ENCODE data around the gene SIGMAR1.

DNA sequence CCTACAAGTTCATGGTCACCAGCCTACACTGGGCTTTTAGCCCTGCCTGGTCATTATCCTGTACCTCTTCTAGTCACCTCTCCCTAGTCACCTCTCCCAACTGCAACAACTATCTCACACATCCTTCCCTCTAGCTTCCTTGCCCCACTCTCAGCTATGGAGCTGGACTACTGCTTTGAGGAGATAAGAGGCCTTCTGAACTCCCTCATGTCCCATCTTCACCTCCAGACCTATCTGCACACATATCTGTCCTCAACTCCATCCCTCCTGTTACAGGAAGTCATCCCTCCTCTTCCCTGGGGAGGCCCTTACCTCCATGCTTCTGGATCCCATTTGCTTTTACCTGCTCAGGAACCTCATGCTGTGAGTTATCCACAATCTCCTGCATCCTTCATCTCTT is 31.4 kb downstream of the SIGMAR1 start:
- no peak for TF ChIP-seq POLR2A (IDR thresholded peaks at IDR 0.05)
- TF ChIP-seq, protein P1, sequence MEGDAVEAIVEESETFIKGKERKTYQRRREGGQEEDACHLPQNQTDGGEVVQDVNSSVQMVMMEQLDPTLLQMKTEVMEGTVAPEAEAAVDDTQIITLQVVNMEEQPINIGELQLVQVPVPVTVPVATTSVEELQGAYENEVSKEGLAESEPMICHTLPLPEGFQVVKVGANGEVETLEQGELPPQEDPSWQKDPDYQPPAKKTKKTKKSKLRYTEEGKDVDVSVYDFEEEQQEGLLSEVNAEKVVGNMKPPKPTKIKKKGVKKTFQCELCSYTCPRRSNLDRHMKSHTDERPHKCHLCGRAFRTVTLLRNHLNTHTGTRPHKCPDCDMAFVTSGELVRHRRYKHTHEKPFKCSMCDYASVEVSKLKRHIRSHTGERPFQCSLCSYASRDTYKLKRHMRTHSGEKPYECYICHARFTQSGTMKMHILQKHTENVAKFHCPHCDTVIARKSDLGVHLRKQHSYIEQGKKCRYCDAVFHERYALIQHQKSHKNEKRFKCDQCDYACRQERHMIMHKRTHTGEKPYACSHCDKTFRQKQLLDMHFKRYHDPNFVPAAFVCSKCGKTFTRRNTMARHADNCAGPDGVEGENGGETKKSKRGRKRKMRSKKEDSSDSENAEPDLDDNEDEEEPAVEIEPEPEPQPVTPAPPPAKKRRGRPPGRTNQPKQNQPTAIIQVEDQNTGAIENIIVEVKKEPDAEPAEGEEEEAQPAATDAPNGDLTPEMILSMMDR (IDR thresholded peaks at IDR 0.05 in 8 of 11, conservative IDR thresholded peaks at IDR 0.05 in 3 of 11): no peak
- TF ChIP-seq POLR2AphosphoS5 (IDR thresholded peaks at IDR 0.05): no peak

Data from spleen (tissue), 7 donors.